B cell (primary cell): ENCODE data around the gene COQ8A.

Source experiments
- EZH2 ChIP-seq: IDR thresholded peaks from 2 replicates; pipeline ENCODE4 v1.6.1; 2012; ENCODE audit warnings: borderline replicate concordance, low read depth, mild to moderate bottlenecking, moderate library complexity, low read length; ENCODE audit not compliant: insufficient read depth, poor library complexity, severe bottlenecking
- TF ChIP-seq, protein P1 (sequence below): fragments of 200-600 bp; IDR thresholded peaks from one replicate; pipeline ENCODE4 v1.8.0; 2022; ENCODE audit warnings: antibody characterized with exemption, mild to moderate bottlenecking

DNA sequence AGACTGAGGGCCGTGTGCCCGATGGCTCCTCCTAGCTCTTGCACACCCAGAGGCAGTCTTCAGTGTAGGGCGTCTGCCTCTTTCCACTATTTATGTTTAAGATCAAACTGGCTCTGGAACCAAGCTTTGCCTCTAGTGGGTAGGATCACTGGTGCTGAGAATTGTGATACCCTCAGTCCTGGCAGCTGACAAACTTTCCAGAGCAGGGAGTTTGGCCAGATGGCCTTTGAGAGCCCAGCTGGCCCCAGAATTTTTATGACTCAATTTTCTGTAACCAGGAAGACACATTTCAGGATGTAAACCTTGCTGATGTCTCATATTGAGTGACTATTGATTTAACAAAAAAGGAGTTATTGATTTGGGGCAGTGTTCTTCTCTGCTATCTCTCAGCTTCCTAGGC is 6.7 kb downstream of the COQ8A start:
- TF ChIP-seq, protein P1, sequence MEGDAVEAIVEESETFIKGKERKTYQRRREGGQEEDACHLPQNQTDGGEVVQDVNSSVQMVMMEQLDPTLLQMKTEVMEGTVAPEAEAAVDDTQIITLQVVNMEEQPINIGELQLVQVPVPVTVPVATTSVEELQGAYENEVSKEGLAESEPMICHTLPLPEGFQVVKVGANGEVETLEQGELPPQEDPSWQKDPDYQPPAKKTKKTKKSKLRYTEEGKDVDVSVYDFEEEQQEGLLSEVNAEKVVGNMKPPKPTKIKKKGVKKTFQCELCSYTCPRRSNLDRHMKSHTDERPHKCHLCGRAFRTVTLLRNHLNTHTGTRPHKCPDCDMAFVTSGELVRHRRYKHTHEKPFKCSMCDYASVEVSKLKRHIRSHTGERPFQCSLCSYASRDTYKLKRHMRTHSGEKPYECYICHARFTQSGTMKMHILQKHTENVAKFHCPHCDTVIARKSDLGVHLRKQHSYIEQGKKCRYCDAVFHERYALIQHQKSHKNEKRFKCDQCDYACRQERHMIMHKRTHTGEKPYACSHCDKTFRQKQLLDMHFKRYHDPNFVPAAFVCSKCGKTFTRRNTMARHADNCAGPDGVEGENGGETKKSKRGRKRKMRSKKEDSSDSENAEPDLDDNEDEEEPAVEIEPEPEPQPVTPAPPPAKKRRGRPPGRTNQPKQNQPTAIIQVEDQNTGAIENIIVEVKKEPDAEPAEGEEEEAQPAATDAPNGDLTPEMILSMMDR: no peak
- no peak for TF ChIP-seq EZH2
